ENCODE data around the gene PGF. TPM values are rescaled to one million over a fixed set of nuclear protein-coding genes. Genes with fewer than 3 reads are reported as not detected.

Gene PGF
- total RNA-seq, 1 donor from 2014 or later = 252 TPM

DNA sequence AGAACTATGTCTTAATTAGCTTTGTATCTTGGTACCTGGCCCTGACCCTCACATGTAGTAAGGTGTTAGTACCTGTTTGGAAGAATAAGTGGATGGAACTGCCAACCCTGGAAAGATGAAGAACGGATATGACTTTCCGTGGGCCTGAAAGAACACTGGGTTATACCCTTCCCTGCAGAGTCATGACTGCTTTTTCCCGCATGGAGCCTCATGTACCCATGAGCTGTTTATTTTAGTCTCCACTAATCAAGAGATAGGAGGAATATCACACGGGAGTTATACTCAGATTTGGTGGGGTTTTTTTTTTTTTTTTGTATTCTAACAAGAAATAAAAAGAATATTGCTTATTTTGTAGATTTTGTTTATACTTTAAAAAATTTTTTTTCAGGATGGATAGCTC lies 57.8 kb downstream of the PGF start:
- no peak for DNase-seq

DNA sequence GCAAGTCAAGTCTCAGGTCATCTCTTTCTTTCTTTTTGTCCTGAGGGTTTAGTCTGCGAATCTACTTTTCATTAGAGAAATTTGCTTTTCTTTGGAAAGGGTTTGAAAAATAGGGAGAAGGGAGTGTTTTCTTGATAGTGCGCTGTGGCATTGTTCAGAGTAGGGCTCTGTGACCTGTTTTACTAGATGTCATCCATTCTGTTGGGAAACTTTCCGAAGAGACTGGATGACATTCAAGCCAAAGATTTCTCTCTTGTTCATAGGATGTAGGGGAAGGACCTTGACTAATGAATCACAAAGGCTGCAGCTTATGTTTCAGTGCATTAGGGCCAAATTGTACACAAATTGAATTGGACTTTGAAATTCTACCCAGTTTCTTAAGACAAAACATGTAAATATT lies 59.0 kb downstream of the PGF start:
- DNase-seq = no peak

DNA sequence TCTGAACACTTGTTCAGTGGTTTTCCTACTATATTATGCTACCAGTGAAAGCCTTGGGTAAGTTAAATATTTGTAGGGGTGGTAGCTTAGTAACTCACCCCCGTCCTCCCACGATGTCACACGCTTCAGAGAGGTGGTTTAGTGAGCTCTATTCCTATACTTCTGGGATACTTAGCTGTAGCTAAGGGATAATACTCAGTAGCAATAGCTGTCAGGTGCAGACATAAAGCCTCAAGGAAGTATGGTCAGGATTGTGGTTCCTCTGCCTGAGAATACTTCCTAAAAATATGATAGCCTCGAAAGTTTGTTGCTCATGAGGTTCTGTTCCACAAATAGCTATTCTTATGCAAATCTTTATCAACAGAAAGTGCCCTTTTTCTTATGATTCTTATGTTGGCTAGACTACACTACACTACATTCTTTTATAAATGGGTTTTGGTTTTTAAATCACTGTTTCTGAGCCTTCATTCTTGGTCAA lies 61.7 kb downstream of the PGF start:
- no peak for DNase-seq

DNA sequence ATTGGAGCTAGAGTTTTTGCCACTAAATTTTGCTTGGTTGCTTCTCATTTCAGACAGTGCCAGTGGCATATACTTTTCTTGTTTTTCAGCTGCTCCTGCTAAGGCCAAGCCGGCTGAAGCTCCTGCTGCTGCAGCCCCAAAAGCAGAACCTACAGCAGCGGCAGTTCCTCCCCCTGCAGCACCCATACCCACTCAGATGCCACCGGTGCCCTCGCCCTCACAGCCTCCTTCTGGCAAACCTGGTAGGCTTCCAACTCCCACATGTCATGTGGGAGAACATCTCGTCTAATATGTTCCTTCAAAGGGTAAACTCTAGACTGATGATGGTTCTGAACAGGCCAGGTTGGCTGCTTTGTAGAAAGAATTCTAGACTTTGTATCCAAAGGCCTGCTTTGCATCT lies 62.7 kb downstream of the PGF start:
- DNase-seq = no peak

DNA sequence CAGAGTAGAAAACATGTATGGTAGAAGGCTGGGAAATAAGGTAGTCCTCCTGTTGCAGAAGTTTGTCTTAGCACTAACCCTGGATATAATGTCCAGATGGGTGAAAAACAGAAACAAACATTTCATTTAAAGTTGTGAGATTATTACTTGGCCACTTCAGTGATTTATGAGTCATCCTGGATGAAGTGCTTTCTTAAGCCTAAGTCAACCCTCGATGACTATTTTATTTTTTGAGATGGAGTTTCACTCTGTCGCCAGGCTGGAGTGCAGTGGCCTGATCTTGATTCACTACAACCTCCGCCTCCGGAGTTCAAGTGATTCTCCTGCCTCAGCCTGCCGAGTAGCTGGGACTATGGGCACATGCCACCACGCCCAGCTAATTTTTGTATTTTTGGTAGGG lies 63.5 kb downstream of the PGF start:
- DNase-seq = no peak

Other genes starting within 250 kb of the PGF start
- 27.6 and 33.9 TPM in 2 replicates for gene AREL1, start 242.5 kb downstream of the PGF start, total RNA-seq
- gene FCF1, start 242.5 kb downstream of the PGF start, total RNA-seq = 29.6 and 52.5 TPM in 2 replicates
- 32.3 and 45.9 TPM in 2 replicates for gene YLPM1, start 192.3 kb downstream of the PGF start, total RNA-seq
- not detected in 2 replicates for gene PROX2, start 79.5 kb downstream of the PGF start, total RNA-seq
- gene DLST, start 73.7 kb downstream of the PGF start, total RNA-seq = 58.0 and 91.4 TPM in 2 replicates
- gene RPS6KL1, start 32.3 kb downstream of the PGF start, total RNA-seq = 10.4 and 12.4 TPM in 2 replicates
- 85.6 and 134 TPM in 2 replicates for gene EIF2B2, start 47.3 kb upstream of the PGF start, total RNA-seq
- gene MLH3, start 95.9 kb upstream of the PGF start, total RNA-seq = 17.7 and 18.7 TPM in 2 replicates
- gene ACYP1, start 108.4 kb upstream of the PGF start, total RNA-seq = 6.6 and 9.4 TPM in 2 replicates
- 0.34 and 0.84 TPM in 2 replicates for gene ZC2HC1C, start 114.0 kb upstream of the PGF start, total RNA-seq
- gene NEK9, start 171.5 kb upstream of the PGF start, total RNA-seq = 49.9 and 62.4 TPM in 2 replicates
- gene TMED10, start 221.0 kb upstream of the PGF start, total RNA-seq = 271 and 313 TPM in 2 replicates